Esophagus muscularis mucosa (tissue), 3 donors: ENCODE measurements around the gene TPSG1.
"Not testable (repeated sequence)": the region's sequence is repeated elsewhere in the genome, so short reads cannot be mapped to it uniquely, and the experiment has no call there.

Source experiments
- CTCF ChIP-seq, 3 experiments: fragments of 200-600 bp in 2 of 3; fragments of 450-650 bp in 1 of 3; sonication (generic) in 2 of 3; IDR thresholded peaks; one replicate each; pipeline ENCODE4 v1.5.1; 2017 to 2019; ENCODE audit warnings: antibody characterized with exemption in 3 of 3, mild to moderate bottlenecking in 2 of 3, moderate library complexity in 1 of 3
- EP300 ChIP-seq: sonication (generic); formaldehyde crosslinking; IDR thresholded peaks from one replicate; pipeline ENCODE4 v1.6.1; 2017; ENCODE audit warnings: antibody characterized with exemption

DNA sequence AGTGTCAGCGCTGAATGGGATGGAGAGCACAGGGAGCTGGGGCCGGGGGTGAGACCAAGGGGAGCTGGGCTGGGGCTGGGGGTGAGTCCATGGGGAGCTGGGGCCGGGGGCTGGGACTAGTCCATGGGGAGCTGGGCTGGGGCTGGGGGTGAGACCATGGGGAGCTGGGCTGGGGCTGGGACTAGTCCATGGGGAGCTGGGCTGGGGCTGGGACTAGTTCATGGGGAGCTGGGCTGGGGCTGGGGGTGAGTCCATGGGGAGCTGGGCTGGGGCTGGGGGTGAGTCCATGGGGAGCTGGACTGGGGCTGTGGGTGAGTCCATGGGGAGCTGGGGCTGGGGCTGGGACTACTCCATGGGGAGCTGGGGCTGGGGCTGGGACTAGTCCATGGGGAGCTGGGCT, 29.8 kb upstream of the TPSG1 start:
- TF ChIP-seq EP300; CTCF (IDR thresholded peaks at IDR 0.05): not testable (repeated sequence)
